Measurements from ENCODE around the gene ISLR2. TPM values are rescaled to one million over a fixed set of nuclear protein-coding genes. Genes with fewer than 3 reads are reported as not detected.

The ISLR2 gene
- total RNA-seq, 4 donors from 2014 or later: 0.66 to 1.5 (median 0.98) TPM; not detected in 1

- no peaks in the 10 kb centered on the region for H3K27me3 ChIP-seq
- TF ChIP-seq EP300 (IDR thresholded peaks at IDR 0.05) (no peak), POLR2A (IDR thresholded peaks at IDR 0.05) (no peak)
- TF ChIP-seq, protein P1, sequence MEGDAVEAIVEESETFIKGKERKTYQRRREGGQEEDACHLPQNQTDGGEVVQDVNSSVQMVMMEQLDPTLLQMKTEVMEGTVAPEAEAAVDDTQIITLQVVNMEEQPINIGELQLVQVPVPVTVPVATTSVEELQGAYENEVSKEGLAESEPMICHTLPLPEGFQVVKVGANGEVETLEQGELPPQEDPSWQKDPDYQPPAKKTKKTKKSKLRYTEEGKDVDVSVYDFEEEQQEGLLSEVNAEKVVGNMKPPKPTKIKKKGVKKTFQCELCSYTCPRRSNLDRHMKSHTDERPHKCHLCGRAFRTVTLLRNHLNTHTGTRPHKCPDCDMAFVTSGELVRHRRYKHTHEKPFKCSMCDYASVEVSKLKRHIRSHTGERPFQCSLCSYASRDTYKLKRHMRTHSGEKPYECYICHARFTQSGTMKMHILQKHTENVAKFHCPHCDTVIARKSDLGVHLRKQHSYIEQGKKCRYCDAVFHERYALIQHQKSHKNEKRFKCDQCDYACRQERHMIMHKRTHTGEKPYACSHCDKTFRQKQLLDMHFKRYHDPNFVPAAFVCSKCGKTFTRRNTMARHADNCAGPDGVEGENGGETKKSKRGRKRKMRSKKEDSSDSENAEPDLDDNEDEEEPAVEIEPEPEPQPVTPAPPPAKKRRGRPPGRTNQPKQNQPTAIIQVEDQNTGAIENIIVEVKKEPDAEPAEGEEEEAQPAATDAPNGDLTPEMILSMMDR (IDR thresholded peaks at IDR 0.05): no peak
- H3K36me3 ChIP-seq: peaks cover 0 to 4% (median 0%) of the 10 kb centered on the region in 3 donors
- peaks cover 0 to 95% (median 31%) of the 10 kb centered on the region in 4 donors for H3K4me1 ChIP-seq
- DNase-seq (ENCODE audit: low spot score in 2 of 2): no peak
- peak overlapping the region; percentile 43 to 94 (median 84) for H3K27ac ChIP-seq
- WGBS, 2 donors: 88 to 100% methylated on average over 1 of the region's 1 CpG
- no peak overlapping the region for H3K4me3 ChIP-seq
- H3K9me3 ChIP-seq: no peaks in the 10 kb centered on the region
Measured at GRCh38 chr15:74171965-74172541, 41.7 kb downstream of the ISLR2 start.

- peak overlapping the region; percentile 43 to 94 (median 84) for H3K27ac ChIP-seq
Measured at GRCh38 chr15:74172701-74173379, 42.5 kb downstream of the ISLR2 start.

DNA sequence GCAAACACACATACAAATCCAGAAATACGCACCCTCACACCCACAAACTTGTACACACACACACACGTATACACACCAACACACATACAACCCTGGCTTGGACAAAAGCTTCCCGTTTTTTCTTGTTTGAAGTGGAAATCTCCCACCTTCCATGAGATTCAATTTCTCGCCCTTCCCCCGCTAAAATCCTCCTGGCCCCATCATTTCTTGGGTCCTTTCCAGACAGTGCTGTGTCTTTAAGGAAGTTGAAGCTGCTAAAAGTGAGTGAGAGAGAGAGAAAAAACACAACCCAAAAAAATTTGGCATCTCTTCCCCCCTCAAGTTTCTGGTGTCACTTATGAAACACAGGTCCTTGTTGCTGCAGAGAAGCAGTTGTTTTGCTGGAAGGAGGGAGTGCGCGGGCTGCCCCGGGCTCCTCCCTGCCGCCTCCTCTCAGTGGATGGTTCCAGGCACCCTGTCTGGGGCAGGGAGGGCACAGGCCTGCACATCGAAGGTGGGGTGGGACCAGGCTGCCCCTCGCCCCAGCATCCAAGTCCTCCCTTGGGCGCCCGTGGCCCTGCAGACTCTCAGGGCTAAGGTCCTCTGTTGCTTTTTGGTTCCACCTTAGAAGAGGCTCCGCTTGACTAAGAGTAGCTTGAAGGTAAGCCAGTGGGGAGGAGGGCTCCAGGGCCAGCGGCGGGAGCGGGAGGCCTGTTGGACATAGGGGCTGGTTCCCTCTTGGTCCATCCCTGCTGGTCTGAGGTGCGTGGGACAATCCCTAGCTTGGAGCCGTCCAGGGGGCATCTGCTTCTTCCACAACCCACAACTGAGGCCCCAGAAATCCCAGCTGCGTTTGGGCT, 43.2 kb downstream of the ISLR2 start, which contains the start of gene ISLR:
Gene ISLR, plus strand, starts transcription at position 331 of the 839 bp plus-strand sequence. CDS start 1,149 bp downstream, outside the sequence.
- H3K4me1 ChIP-seq: peaks cover 0 to 97% (median 32%) of the 10 kb centered on the region in 4 donors
- no peaks in the 10 kb centered on the region for H3K9me3 ChIP-seq
- TF ChIP-seq EP300 (IDR thresholded peaks at IDR 0.05) (peak in 1 of 2 donors; percentile 57), POLR2A (IDR thresholded peaks at IDR 0.05) (peak in 1 of 2 donors; percentile 18)
- TF ChIP-seq, protein P1 (IDR thresholded peaks at IDR 0.05): no peak
- 18 to 26% methylated on average over 12 to 19 of the region's 20 CpGs for WGBS, 2 donors
- no peaks in the 10 kb centered on the region for H3K27me3 ChIP-seq
- H3K36me3 ChIP-seq: peaks cover 0 to 4% (median 0%) of the 10 kb centered on the region in 3 donors
- H3K27ac ChIP-seq: peak within 1 kb of the TSS; percentile 62 to 94 (median 84)
- peak within 1 kb of the TSS; percentile 23 to 51 (median 30) for H3K4me3 ChIP-seq
- peak in 1 of 2 donors; percentile 75 for DNase-seq (ENCODE audit: low spot score in 2 of 2)

More at GRCh38 chr15:74172701-74173379, 42.5 kb downstream of the ISLR2 start:
- Histone ChIP-seq H3K4me1 (peaks cover 0 to 97% (median 32%) of the 10 kb centered on the region in 4 donors), H3K36me3 (peaks cover 0 to 4% (median 0%) of the 10 kb centered on the region in 3 donors), H3K27me3 (no peaks in the 10 kb centered on the region), H3K4me3 (peak overlapping the region in 2 of 4 donors; percentile 14 to 23), H3K9me3 (no peaks in the 10 kb centered on the region)
- TF ChIP-seq, protein P1 (IDR thresholded peaks at IDR 0.05): peak in 1 of 5 experiments; percentile 7
- no peak for TF ChIP-seq POLR2A (IDR thresholded peaks at IDR 0.05)
- 16 to 27% methylated on average over 10 to 13 of the region's 13 CpGs for WGBS, 2 donors
- peak; percentile 70 to 71 for DNase-seq (ENCODE audit: low spot score in 2 of 2)

DNA sequence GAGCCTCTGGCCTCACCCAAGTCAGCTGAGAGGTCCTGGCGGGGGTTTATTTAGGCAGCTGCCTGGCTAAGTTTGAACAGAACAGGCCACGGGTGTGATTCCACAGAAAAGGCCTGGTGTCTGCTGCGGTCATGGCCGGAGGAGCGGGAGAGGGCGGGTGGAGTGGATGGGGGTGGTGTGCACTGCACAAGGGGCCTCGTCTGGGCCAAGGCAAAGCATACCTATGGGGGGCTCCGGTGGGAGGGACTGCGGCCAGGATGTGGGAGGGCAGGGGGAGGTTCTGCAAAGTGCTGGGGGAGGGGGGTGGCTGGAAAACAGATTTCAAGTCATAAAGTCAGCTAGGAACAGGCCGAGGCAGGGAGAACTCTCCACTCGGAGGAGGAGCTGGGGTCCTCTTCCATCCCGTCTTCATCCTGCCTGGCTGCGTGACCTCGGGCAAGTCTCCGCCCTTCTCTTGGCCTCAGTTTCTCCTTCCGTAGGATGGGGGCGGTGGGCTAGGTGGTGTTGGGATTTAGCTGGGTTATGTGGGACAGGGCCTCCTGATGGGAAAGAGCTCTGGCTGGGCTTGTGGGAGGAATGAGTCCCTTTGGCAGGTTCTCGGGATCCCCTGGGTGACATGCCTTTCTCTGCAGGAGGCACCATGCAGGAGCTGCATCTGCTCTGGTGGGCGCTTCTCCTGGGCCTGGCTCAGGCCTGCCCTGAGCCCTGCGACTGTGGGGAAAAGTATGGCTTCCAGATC, 44.0 kb downstream of the ISLR2 start:
- 43 to 48% methylated on average over 18 to 20 of the region's 20 CpGs for WGBS, 2 donors

DNA sequence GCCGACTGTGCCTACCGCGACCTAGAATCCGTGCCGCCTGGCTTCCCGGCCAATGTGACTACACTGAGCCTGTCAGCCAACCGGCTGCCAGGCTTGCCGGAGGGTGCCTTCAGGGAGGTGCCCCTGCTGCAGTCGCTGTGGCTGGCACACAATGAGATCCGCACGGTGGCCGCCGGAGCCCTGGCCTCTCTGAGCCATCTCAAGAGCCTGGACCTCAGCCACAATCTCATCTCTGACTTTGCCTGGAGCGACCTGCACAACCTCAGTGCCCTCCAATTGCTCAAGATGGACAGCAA, 44.5 kb downstream of the ISLR2 start:
- no peaks in the 10 kb centered on the region for H3K27me3 ChIP-seq
- TF ChIP-seq POLR2A (IDR thresholded peaks at IDR 0.05) (no peak), EP300 (IDR thresholded peaks at IDR 0.05) (no peak)
- TF ChIP-seq, protein P1 (IDR thresholded peaks at IDR 0.05): no peak
- WGBS, 2 donors: 43 to 77% methylated on average over 1 to 9 of the region's 14 CpGs
- DNase-seq (ENCODE audit: low spot score in 2 of 2): no peak
- peak overlapping the region in 3 of 4 donors; percentile 81 to 94 (median 87) for H3K27ac ChIP-seq
- H3K4me3 ChIP-seq: peak overlapping the region; percentile 18 to 51 (median 30)
- H3K4me1 ChIP-seq: peaks cover 0 to 97% (median 42%) of the 10 kb centered on the region in 4 donors
- no peaks in the 10 kb centered on the region for H3K9me3 ChIP-seq
- H3K36me3 ChIP-seq: peaks cover 0 to 4% (median 0%) of the 10 kb centered on the region in 3 donors

More for the DNA sequence above, 44.0 kb downstream of the ISLR2 start:
- H3K27ac ChIP-seq: peak overlapping the region; percentile 62 to 94 (median 84)
- TF ChIP-seq POLR2A (IDR thresholded peaks at IDR 0.05) (no peak), EP300 (IDR thresholded peaks at IDR 0.05) (no peak)
- peaks cover 0 to 97% (median 38%) of the 10 kb centered on the region in 4 donors for H3K4me1 ChIP-seq
- H3K36me3 ChIP-seq: peaks cover 0 to 4% (median 0%) of the 10 kb centered on the region in 3 donors
- peak; percentile 47 to 60 for DNase-seq (ENCODE audit: low spot score in 2 of 2)
- no peaks in the 10 kb centered on the region for H3K9me3 ChIP-seq
- H3K27me3 ChIP-seq: no peaks in the 10 kb centered on the region
- peak overlapping the region; percentile 18 to 51 (median 30) for H3K4me3 ChIP-seq
